ENCODE measurements around the gene LOX. TPM values are rescaled to one million over a fixed set of nuclear protein-coding genes. Genes with fewer than 3 reads are reported as not detected.

Gene LOX, protein sequence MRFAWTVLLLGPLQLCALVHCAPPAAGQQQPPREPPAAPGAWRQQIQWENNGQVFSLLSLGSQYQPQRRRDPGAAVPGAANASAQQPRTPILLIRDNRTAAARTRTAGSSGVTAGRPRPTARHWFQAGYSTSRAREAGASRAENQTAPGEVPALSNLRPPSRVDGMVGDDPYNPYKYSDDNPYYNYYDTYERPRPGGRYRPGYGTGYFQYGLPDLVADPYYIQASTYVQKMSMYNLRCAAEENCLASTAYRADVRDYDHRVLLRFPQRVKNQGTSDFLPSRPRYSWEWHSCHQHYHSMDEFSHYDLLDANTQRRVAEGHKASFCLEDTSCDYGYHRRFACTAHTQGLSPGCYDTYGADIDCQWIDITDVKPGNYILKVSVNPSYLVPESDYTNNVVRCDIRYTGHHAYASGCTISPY
- 38.9 and 40.6 TPM in 2 replicates for total RNA-seq

DNA sequence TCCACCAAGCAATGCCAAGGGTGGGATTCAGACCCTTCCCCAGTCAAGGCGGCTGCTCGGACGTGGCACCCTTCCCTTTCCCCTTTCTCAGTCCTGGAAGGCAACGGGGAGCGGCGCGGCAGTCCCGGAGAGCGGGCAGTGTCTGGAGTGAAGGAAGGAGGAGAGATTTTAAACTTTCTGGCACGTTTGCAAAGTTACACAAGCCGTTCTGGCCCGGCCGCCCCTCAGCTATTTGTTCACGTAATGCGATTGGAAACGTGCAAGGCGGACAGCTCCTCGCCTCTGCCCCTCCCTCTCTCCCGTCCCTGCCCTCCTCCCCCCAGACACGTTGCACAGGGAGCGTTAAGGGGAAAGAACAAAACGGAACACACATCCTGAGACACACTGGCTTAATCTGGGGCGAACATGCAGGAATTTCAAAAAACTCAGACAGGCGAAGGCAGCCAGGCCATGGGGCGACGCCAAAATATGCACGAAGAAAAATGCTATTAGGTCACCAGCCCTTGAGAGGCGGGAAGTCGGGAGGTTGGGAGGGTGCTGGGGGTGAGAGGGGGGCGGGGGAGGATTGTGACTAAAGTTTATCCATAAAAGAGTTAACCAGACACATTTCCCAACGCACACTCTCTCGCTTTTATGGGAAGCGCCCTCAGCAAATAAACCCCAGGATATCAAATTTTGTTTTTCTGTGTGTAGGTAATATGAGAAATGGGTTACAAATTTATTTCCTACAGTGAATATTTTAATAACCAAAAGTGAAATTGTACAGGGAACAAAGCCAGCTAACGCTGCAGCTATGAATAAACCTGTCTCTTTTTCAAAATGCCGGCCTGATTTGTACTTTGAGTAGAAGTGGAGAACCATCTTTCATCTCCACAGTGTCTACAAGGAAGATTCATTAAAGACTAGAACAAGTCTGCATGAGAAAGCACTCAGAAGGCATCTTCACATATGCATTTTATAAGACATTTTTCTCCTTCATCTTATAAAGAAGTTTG, at the start of gene LOX:
TSS of gene LOX (minus strand) at position 144 of the 995 bp plus-strand sequence. CDS start 274 bp downstream, outside the sequence.

Other genes starting within 250 kb of the LOX start
- gene FTMT, start 226.4 kb downstream of the LOX start, total RNA-seq, result not detected in 2 replicates
- 14.6 and 22.5 TPM in 2 replicates for gene SRFBP1, start 116.3 kb downstream of the LOX start, total RNA-seq
- gene ZNF474, start 51.3 kb upstream of the LOX start, total RNA-seq, result 0.11 and 0.17 TPM in 2 replicates
- 8.9 and 30.5 TPM in 2 replicates for gene SNCAIP, start 234.0 kb upstream of the LOX start, total RNA-seq